Breast epithelium (tissue), 3 donors: ENCODE data around the gene ADGRG4.

Experiments used
- CTCF ChIP-seq, 3 donors: fragments of 450-650 bp; IDR thresholded peaks; one replicate each; pipeline ENCODE4 v1.5.1; 2016 to 2017; ENCODE audit warnings: antibody characterized with exemption in 3 of 3, mild to moderate bottlenecking in 3 of 3, moderate library complexity in 3 of 3
- POLR2A ChIP-seq: fragments of 450-650 bp; IDR thresholded peaks from one replicate; pipeline ENCODE4 v1.6.1; 2016; ENCODE audit warnings: antibody characterized with exemption, mild to moderate bottlenecking, moderate library complexity
- POLR2AphosphoS5 ChIP-seq, 3 donors: sonication (generic); formaldehyde crosslinking; IDR thresholded peaks; one replicate each; pipeline ENCODE4 v1.6.1; 2017; ENCODE audit warnings: antibody characterized with exemption in 3 of 3

DNA sequence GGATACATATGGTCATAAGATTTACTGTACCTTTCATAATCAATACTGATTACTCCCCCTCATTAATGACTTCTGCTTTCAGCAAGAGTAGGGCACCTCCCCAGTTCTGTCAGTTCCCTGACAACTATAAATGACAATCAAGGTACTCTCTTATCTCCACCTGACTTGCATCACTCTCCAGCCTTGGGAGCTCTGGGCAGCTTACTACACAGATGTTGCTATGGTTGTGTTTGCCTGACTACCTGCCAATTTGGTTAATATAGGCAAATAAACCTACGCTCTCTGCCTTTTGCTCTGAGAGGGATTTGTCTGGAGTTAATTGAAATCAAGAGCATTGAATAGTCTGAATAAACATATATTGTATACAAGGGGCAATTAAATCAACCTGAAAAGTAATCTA is 26.8 kb upstream of the ADGRG4 start:
- no peak for TF ChIP-seq CTCF (IDR thresholded peaks at IDR 0.05)
- no peak for TF ChIP-seq POLR2AphosphoS5 (IDR thresholded peaks at IDR 0.05)
- TF ChIP-seq POLR2A, result no peak
